ENCODE results near the gene OTUB2.

OTUB2 gene

GRCh38 chr14:94025720-94026119 is 420 bp upstream of the OTUB2 start:
- H3K4me3 ChIP-seq (replicated peaks; ENCODE audit: low read depth, low read length): peak overlapping the region; percentile 49; the same call in 1 of the 2 replicates
- DNase-seq (ENCODE audit: extremely low read depth, low read depth): no peak
- TF ChIP-seq, protein P1, sequence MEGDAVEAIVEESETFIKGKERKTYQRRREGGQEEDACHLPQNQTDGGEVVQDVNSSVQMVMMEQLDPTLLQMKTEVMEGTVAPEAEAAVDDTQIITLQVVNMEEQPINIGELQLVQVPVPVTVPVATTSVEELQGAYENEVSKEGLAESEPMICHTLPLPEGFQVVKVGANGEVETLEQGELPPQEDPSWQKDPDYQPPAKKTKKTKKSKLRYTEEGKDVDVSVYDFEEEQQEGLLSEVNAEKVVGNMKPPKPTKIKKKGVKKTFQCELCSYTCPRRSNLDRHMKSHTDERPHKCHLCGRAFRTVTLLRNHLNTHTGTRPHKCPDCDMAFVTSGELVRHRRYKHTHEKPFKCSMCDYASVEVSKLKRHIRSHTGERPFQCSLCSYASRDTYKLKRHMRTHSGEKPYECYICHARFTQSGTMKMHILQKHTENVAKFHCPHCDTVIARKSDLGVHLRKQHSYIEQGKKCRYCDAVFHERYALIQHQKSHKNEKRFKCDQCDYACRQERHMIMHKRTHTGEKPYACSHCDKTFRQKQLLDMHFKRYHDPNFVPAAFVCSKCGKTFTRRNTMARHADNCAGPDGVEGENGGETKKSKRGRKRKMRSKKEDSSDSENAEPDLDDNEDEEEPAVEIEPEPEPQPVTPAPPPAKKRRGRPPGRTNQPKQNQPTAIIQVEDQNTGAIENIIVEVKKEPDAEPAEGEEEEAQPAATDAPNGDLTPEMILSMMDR (IDR thresholded peaks at IDR 0.05; ENCODE audit: low read depth, low read length, missing control alignments): no peak

DNA sequence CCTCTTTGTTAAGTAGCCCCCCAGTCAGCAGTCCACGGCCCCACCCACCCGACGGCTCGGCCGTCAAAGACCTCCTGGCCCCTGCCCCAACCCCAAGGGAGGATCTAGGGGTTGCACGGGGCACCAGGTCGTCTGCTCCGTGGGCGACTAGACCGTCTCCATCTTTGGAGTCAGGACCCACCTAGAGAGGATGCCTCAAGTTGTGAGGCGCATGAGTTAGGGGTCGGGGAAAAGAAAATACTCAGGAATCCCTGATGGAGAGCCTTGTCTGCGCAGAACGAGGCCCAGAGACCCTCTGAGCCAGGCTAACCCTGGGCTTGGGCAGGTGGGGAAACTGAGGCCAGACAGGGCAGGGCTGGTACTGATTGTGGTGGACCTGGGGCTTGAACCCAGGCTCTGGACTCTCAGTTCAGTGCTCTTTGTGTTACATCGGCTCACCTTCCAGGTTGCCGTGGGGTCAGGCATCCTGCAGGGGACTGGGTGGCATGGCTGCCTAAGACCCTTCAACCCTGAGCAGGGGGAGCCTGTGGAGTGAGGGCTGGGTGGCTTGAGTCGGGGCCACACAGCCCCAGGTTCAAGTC is 839 bp downstream of the OTUB2 start:
- DNase-seq (ENCODE audit: extremely low read depth, low read depth): no peak
- peak overlapping the region; percentile 49 for H3K4me3 ChIP-seq (replicated peaks; ENCODE audit: low read depth, low read length)
- TF ChIP-seq, protein P1 (IDR thresholded peaks at IDR 0.05; ENCODE audit: low read depth, low read length, missing control alignments): no peak

GRCh38 chr14:94027566-94028449 is 1.7 kb downstream of the OTUB2 start:
- DNase-seq (ENCODE audit: extremely low read depth, low read depth): no peak
- no peak overlapping the region for H3K4me3 ChIP-seq (replicated peaks; ENCODE audit: low read depth, low read length)
- TF ChIP-seq, protein P1 (IDR thresholded peaks at IDR 0.05; ENCODE audit: low read depth, low read length, missing control alignments): no peak

GRCh38 chr14:94028450-94028826 is 2.3 kb downstream of the OTUB2 start:
- no peak for DNase-seq (ENCODE audit: extremely low read depth, low read depth)
- no peak overlapping the region for H3K4me3 ChIP-seq (replicated peaks; ENCODE audit: low read depth, low read length)

GRCh38 chr14:94029265-94029664 is 3.1 kb downstream of the OTUB2 start:
- no peak for DNase-seq (ENCODE audit: extremely low read depth, low read depth)
- TF ChIP-seq, protein P1 (IDR thresholded peaks at IDR 0.05; ENCODE audit: low read depth, low read length, missing control alignments): no peak
- H3K4me3 ChIP-seq (replicated peaks; ENCODE audit: low read depth, low read length): no peak overlapping the region

More at GRCh38 chr14:94028450-94028826, 2.3 kb downstream of the OTUB2 start:
- TF ChIP-seq, protein P1 (IDR thresholded peaks at IDR 0.05; ENCODE audit: low read depth, low read length, missing control alignments): no peak

- H3K4me3 ChIP-seq (replicated peaks; ENCODE audit: low read depth, low read length): no peak overlapping the region
- TF ChIP-seq, protein P1 (IDR thresholded peaks at IDR 0.05; ENCODE audit: low read depth, low read length, missing control alignments): no peak
- no peak for DNase-seq (ENCODE audit: extremely low read depth, low read depth)
Measured at GRCh38 chr14:94029671-94030203, 3.6 kb downstream of the OTUB2 start.
